Panc1 (cell line): ENCODE results near the gene MECR. TPM values are rescaled to one million over a fixed set of nuclear protein-coding genes. Genes with fewer than 3 reads are reported as not detected.

Experiments used
- ATAC-seq: fragments of 200-7000 bp; cut with Tn5 transposase; 2 replicates; pipeline ENCODE4 v1.9.1; 2020; ENCODE audit warnings: mild to moderate bottlenecking, moderate library complexity
- Bru-seq: library from RNA; stranded (reverse); fragments of 400-500 nt; gene quantifications from one replicate; lab custom pipeline; 2021; lab: Mats Ljungman, UMichigan
- BruChase-seq, 2 experiments: library from RNA; stranded (reverse); fragments of 400-500 nt; gene quantifications; one replicate each; lab custom pipeline; 2021; lab: Mats Ljungman, UMichigan
- BruUV-seq: library from RNA; stranded (reverse); fragments of 400-500 nt; replicated peaks from 2 replicates; lab custom pipeline; 2021; lab: Mats Ljungman, UMichigan
- CTCF ChIA-PET: fragments of 300-600 bp; sonication (Branson Sonifier 250); formaldehyde crosslinking; loops from one replicate; lab custom pipeline; 2022; ENCODE audit warnings: antibody characterized with exemption; lab: Charles Lee
- POLR2A ChIA-PET: fragments of 300-600 bp; sonication (Branson Sonifier 250); formaldehyde crosslinking; loops from one replicate; lab custom pipeline; 2022; ENCODE audit warnings: antibody characterized with exemption; lab: Charles Lee
- DNase-seq: peaks from one replicate; pipeline ENCODE4 v3.0.0-alpha.2; 2010; ENCODE audit warnings: low read depth, low spot score
- H3K27ac ChIP-seq: 2 replicates; pipeline ENCODE4 v1.5.1; 2011; ENCODE audit warnings: mild to moderate bottlenecking, low read length, inconsistent platforms
- H3K27me3 ChIP-seq: fragments of 200-500 bp; sonication (Bioruptor generic); 2 replicates; pipeline ENCODE4 v1.6.0; 2014; ENCODE audit warnings: low read length, inconsistent platforms; ENCODE audit not compliant: control insufficient read depth, insufficient read depth
- H3K36me3 ChIP-seq: fragments of 200-500 bp; sonication (Bioruptor generic); 2 replicates; pipeline ENCODE4 v1.5.1; 2014; ENCODE audit warnings: inconsistent platforms, mild to moderate bottlenecking, low read length, moderate library complexity; ENCODE audit not compliant: control insufficient read depth, insufficient read depth
- H3K4me1 ChIP-seq: 2 replicates; pipeline ENCODE4 v1.5.1; 2011; ENCODE audit warnings: inconsistent platforms, mild to moderate bottlenecking, low read length, moderate library complexity; ENCODE audit not compliant: control insufficient read depth, insufficient read depth
- H3K4me3 ChIP-seq, 2 experiments: 2 replicates each; pipeline ENCODE4 v1.5.1; 2011 to 2012; ENCODE audit warnings: low read depth in 2 of 2, low read length in 2 of 2, mild to moderate bottlenecking in 2 of 2, inconsistent platforms in 1 of 2, moderate library complexity in 1 of 2
- H3K9me3 ChIP-seq: fragments of 200-500 bp; sonication (Bioruptor generic); 2 replicates; pipeline ENCODE4 v1.5.1; 2014; ENCODE audit warnings: low read depth, mild to moderate bottlenecking, inconsistent platforms, low read length, moderate library complexity; ENCODE audit not compliant: control insufficient read depth, insufficient read depth
- CTCF ChIP-seq: fragments of 450-650 bp; IDR thresholded peaks from 2 replicates; pipeline ENCODE4 v1.5.1; 2017; ENCODE audit warnings: mild to moderate bottlenecking
- POLR2AphosphoS5 ChIP-seq: IDR thresholded peaks from 2 replicates; pipeline ENCODE4 v1.6.1; 2012; ENCODE audit warnings: mild to moderate bottlenecking, low read depth, low read length, moderate library complexity
- REST ChIP-seq, 2 experiments: IDR thresholded peaks; 2 replicates each; pipeline ENCODE4 v1.6.1; 2011 to 2012; ENCODE audit warnings: low read depth in 2 of 2, control low read depth in 1 of 2, low read length in 1 of 2, mild to moderate bottlenecking in 1 of 2, moderate library complexity in 1 of 2; ENCODE audit not compliant: insufficient read depth in 1 of 2
- SIN3A ChIP-seq: IDR thresholded peaks from 2 replicates; pipeline ENCODE4 v1.6.1; 2012; ENCODE audit warnings: low read depth, mild to moderate bottlenecking, low read length, moderate library complexity, borderline replicate concordance; ENCODE audit not compliant: insufficient read depth
- TCF7L2 ChIP-seq: IDR thresholded peaks from 2 replicates; pipeline ENCODE4 v1.6.1; 2011; ENCODE audit warnings: mild to moderate bottlenecking, low read depth, low read length, inconsistent platforms
- in situ Hi-C: cut with HindIII; loops from 2 replicates; pipeline ENCODE4 v1.10.0; 2016; ENCODE audit warnings: low sequenced_read_pairs, low pct_unique_long_range_greater_than_20kb
- intact Hi-C: fragments of 100-400 bp; cut with micrococcal nuclease; formaldehyde crosslinking; loops from one replicate; pipeline ENCODE4 v1.10.0; 2022; ENCODE audit not compliant: unreplicated experiment
- long read RNA-seq: library from polyadenylated mRNA; unstranded; transcript quantifications from one replicate; pipeline ENCODE4 v2.0.0, GENCODE V29; 2021; ENCODE audit not compliant: unreplicated experiment
- polyA plus RNA-seq: library from polyadenylated mRNA; unstranded; fragments of >200 nt; gene quantifications from one replicate; pipeline ENCODE4 v1.2.1, GENCODE V29; 2012; ENCODE audit warnings: missing spikeins; ENCODE audit not compliant: insufficient read length
- total RNA-seq: library from RNA; stranded (reverse); gene quantifications from one replicate; pipeline ENCODE4 v1.2.1, GENCODE V29; 2021; ENCODE audit not compliant: unreplicated experiment

Gene MECR
- total RNA-seq (25.7 TPM), Bru-seq, nascent RNA (percentile 63 among the genes with signal in this experiment), BruChase-seq, experiment 1, labeled RNA remaining after a 2-hour chase (percentile 55 among the genes with signal in this experiment), BruChase-seq, experiment 2, labeled RNA remaining after a 6-hour chase (percentile 55 among the genes with signal in this experiment)
- polyA plus RNA-seq = 31.2 TPM
- long read RNA-seq, transcript MECR-201 (10 exons, 1,353 nt) = major isoform, 26 of 51 reads
- long read RNA-seq, partial matches to known transcripts = 5 of 51 reads
- long read RNA-seq, other reads (novel, unspliced or antisense) = 16 of 51 reads

- CTCF ChIA-PET = interaction anchor here (0.5 kb wide), 1 partner anchor 149 kb away, joined by 3 read pairs; no protein-coding TSS in a partner anchor
- peak; percentile 64 for DNase-seq
- ATAC-seq = peak; percentile 99
- no TSS peak for BruUV-seq
- intact Hi-C loops = loop anchor here (10.0 kb wide), 1 partner anchor 474 kb away; no protein-coding TSS in a partner anchor
- no peaks in the 10 kb centered on the region; the same call in 1 of the 2 replicates for H3K36me3 ChIP-seq
- peaks cover 10% of the 10 kb centered on the region for H3K4me1 ChIP-seq
- TF ChIP-seq SIN3A (peak; percentile 92), REST (IDR thresholded peaks at IDR 0.05; ENCODE audit: insufficient read depth in 1 of 2, low read depth in 2 of 2, low read length in 1 of 2) (no peak), CTCF (peak; percentile 54), POLR2AphosphoS5 (peak; percentile 87), TCF7L2 (0 out of 2 replicates have a peak, but pooled peaks have one; percentile 25)
- H3K27me3 ChIP-seq = no peaks in the 10 kb centered on the region; the same call in 1 of the 2 replicates
- peak within 1 kb of the TSS; percentile 86 for H3K27ac ChIP-seq
- H3K9me3 ChIP-seq = no peaks in the 10 kb centered on the region
- POLR2A ChIA-PET = no interaction called here
- H3K4me3 ChIP-seq = peak within 1 kb of the TSS; percentile 98 to 99
- in situ Hi-C loops = no loop called here
These were observed at the start of gene MECR for GRCh38 chr1:29230553-29231378. Gene MECR, minus strand, starts transcription at chr1:29230934. Its CDS starts 28 bp downstream, at chr1:29230906.

GRCh38 chr1:29279951-29280391, 49.2 kb upstream of the MECR start:
- Histone ChIP-seq H3K27ac (no peak overlapping the region), H3K36me3 (no peaks in the 10 kb centered on the region), H3K4me3 (no peak overlapping the region), H3K27me3 (no peaks in the 10 kb centered on the region), H3K9me3 (no peaks in the 10 kb centered on the region), H3K4me1 (no peaks in the 10 kb centered on the region)
- no peak for ATAC-seq
- TF ChIP-seq TCF7L2 = no peak
- no peak for TF ChIP-seq POLR2AphosphoS5
- TF ChIP-seq SIN3A = no peak
- no peak for TF ChIP-seq CTCF
- TF ChIP-seq REST (IDR thresholded peaks at IDR 0.05; ENCODE audit: insufficient read depth in 1 of 2, low read depth in 2 of 2, low read length in 1 of 2) = no peak
- BruUV-seq = no TSS peak
- intact Hi-C loops = no loop called here
- DNase-seq = no peak
- in situ Hi-C loops = no loop called here
- POLR2A ChIA-PET = no interaction called here
- CTCF ChIA-PET = no interaction called here
